Fibroblast of gingiva (primary cell): ENCODE measurements around the gene KLHL28.

Experiments
- DNase-seq: peaks from one replicate; pipeline ENCODE4 v3.0.0-alpha.2; 2011; ENCODE audit warnings: low read depth

KLHL28 gene, protein sequence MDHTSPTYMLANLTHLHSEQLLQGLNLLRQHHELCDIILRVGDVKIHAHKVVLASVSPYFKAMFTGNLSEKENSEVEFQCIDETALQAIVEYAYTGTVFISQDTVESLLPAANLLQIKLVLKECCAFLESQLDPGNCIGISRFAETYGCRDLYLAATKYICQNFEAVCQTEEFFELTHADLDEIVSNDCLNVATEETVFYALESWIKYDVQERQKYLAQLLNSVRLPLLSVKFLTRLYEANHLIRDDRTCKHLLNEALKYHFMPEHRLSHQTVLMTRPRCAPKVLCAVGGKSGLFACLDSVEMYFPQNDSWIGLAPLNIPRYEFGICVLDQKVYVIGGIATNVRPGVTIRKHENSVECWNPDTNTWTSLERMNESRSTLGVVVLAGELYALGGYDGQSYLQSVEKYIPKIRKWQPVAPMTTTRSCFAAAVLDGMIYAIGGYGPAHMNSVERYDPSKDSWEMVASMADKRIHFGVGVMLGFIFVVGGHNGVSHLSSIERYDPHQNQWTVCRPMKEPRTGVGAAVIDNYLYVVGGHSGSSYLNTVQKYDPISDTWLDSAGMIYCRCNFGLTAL

DNA sequence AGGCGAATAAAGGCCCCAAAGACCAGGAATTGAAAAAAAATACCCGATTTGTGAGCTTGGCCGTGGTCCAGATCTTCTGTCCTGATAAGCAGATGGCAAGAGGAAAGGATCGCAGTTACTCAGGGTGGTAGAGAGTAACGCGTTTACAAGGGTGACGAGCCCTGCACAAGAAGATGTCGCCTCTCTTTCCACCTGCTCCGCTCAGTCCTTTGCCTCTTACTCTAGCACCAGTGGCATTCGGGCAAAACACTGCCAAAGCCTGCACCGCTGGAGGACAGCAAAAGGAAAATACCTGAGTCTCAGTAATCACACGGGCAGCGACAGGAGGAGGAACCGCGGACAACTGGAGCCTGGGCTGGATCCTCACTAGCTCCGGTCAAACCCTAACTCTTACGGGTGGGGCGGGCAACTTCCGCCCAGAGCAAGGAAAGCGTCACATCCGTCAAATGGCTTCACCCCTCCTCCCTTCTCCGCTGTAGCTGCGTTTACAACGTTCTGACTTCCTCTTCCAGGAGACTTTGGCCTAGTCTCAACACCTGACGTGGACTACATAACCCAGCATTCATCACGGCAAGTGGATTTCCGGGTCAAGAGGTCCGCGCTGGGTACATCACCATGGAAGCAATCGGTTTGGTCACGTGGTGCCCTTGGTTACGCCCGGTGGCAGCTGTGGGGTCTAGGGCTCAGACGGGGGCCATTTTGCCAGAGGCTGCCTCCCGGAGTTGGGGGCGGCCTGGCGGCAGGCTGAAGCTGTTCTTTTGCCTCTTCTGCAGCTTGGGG lies at the start of gene KLHL28, which contains the start of gene TOGARAM1:
Gene KLHL28, minus strand, starts transcription at position 394 of the 780 bp plus-strand sequence. CDS start 16,019 bp downstream, outside the sequence.
Gene TOGARAM1, plus strand, starts transcription at position 637 of the 780 bp plus-strand sequence. CDS start 232 bp downstream, outside the sequence.
- DNase-seq, result peak; percentile 100

DNA sequence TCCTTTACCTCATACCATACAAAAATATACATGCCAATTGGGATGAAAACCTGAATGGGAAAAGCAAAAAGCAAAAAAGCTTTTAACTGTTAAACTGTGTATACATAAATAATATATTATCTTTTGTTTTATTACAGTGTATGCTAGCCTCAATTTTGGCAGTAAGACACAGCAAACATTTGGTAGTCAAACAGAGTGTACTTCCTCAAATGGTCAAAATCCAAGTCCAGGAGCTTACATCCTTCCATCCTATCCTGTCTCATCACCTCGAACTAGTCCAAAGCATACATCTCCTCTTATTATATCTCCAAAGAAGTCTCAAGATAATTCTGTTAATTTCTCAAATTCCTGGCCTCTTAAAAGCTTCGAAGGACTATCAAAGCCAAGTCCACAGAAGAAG lies 42.2 kb upstream of the KLHL28 start:
- DNase-seq, result no peak

DNA sequence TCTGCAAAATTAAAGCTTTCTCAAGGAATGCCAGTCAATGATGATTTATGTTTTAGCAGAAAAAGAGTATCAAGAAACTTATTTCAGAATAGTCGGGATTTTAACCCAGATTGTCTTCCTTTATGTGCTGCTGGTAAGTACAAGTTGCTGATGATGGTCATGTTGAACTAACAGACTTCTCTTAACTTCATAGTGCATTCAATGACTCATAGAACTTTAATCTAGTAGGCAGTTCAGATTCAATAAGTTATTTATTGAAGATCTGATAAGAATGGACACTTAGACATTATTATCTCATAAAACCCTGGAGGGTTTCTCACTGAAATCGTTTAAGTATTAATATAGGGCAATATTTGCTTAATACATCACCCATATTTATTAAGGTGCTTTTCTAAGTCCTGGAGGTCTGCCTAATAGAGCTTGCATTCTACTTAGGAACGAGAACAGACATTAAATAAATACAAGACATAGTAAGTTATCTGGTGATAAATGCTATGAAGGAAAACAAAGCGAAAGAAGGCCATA lies 34.1 kb upstream of the KLHL28 start:
- no peak for DNase-seq

DNA sequence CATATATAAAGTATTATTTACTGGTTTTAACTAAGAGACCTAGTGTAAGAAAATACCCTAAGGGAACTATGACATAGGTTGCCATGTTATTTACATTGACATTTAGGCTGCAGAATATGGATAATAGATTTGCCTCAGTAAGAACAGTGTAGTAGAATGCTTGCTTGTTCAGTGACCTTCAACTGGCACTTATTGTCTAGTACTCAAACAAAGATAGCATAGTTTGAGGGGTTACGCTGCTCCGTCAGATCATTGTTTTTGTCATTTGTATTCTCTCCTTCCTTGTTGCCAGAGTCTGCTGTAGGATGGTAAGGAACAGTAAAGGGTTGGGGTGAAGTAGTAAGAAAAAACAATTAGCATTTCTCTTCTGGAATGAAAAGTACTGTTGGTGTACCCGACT lies 33.4 kb upstream of the KLHL28 start:
- no peak for DNase-seq

DNA sequence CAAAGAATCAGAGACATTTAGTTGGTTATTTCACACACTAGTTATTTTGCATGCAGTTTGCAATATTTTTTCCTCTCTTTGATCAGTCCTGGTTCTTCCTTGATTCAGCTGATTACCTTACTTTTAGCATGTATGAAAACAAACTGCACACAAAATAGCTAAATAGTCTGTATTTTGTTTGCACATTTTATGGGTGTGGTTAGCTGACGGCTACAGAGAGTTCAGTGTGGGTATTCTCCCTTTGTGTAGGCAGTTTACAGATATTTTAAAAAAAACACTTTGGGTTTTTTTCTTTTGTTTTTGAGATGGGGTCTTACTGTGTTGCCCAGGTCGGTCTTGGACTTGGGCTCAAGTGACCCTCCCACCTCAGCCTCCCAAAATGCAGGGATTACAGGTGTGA lies 28.8 kb upstream of the KLHL28 start:
- DNase-seq, result no peak

DNA sequence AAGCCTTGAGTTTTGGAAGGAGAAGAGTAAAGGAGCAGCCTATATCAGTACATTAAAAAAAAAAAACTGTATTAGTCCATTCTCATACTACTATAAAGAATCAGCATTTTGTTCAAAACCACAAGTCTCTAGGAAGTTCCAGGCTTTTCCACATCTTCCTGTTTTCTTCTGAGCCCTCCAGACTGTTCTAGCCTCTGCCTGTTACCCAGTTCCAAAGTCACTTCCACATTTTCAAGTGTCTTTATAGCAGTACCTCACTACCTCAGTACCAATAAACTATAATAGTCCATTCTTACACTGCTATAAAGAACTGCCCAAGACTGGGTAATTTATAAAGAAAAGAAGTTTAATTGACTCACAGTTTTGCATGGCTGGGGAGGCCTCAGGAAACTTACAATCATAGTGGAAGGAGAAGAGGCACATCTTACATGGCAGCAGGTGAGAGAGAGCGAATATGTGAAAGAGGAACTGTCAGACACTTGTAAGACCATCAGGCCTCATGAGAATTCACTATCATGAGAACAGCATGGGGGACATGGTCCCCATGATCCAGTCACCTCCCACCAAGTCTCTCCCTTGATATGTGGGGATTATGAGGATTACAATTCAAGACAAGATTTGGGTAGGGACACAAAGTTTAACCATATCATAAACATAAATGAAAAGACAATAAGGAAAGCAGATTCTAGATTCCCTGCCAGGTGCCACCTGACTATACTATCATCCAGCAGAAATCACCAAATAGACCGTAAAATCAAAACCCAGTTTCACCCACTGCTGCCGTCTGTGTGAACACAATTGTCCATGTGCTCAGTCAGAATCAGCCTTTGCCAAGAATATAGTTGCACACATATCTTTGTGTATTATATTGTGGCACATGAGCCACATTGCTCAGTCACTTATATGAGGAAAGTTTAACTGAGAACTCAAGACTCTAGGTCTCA lies 28.0 kb upstream of the KLHL28 start:
- no peak for DNase-seq

DNA sequence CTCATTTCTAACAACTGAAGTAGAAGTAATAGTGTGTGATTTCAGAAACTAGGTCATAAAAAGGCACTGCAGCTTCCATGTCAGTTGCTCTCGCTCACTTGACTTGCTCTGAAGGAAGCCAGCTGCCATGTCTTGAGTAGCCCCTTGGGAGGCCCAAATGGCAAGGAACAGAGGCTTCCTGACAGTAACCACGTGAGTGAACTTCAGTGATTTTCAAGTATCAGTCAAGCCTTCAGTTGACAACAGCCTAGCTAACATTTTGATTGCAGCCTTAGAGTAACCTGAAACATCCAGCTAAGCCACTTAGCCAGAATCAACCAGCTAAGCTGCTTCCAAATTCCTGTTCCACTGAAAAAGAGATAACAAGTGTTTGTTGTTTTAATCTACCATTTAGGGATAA lies 26.9 kb upstream of the KLHL28 start:
- DNase-seq, result no peak

DNA sequence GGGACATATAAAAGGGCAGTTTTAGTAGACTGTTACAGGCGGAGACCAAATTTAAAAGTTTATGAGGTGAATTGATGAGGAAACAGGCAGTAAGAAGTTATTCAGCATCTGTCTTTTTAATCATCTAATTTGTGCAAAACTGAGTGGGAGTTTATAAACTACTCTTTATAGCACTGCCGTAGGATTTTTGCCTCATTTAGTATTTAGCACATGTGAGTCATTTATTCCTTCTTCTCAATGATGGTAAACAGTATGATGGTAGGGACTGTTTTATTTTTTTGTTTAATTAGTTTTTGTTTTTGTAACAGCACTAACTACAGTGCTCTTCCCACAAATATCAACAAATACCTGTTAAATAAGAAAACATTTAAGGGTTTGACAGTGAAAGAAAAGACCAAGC lies 20.8 kb upstream of the KLHL28 start:
- no peak for DNase-seq

DNA sequence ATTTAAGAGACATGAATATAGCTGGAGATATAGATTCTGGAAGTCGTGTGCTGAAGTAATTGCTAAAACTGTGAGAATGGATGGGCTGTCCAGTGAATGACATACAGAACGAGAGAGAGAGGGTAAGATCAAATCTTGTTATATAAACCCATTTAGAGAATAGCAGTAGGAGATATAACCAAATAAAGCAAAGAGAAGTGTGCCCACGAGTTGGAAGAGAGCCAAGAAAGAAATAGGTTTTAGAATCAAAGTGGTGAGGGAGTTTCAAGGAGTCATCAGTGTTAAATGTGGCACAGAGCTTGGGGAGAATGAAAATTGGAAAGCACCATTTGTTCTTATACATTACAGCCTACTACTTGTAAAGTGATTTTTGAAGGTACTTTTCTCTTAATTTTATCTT lies 19.5 kb upstream of the KLHL28 start:
- DNase-seq, result no peak

DNA sequence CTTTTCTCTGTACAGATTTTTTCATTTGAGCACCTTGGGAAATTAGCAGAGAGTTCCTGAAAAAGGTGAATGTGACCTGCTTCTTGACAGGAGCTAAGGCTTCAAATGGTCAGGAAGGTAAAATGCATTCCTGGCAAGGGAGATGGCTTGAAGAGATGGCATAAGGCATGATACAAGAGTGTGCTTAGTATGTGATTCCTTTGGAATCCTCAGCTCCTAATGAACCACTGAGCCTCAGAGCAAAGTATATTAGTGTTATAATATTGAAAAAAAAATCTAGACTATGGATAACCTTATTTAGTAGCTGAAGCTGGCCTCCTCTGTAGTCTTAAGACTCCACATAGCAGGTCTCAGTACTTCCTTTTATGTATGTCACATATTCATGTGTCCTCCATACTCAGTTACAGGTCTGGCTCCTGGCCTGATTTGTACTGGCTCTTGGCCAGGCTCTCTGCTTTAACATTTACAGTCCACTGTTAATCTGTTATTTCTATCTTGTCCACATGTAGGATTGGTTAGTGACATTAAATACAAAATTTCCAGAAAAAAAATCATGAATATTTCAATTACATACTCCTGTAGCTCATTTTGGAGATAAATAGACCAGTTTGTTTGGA lies 18.1 kb upstream of the KLHL28 start:
- DNase-seq, result peak; percentile 21

DNA sequence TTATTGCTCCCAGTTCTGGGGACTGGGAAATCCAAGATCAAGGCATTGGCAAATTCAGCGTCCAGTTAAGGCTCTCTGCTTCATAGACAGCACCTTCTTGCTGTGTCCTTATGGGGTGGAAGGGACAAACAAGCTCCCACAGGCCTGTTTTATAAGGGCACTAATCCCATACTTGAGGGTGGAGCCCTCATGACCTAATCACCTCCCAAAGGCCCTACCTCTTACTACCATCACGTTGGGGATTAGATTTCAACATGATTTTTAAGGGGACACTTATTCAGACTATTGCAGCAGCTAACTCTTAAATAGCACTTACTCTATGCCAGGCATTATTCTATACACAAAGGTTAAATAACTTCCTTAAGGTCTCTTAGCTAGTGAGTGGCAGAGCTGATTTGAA lies 17.5 kb upstream of the KLHL28 start:
- DNase-seq, result no peak

DNA sequence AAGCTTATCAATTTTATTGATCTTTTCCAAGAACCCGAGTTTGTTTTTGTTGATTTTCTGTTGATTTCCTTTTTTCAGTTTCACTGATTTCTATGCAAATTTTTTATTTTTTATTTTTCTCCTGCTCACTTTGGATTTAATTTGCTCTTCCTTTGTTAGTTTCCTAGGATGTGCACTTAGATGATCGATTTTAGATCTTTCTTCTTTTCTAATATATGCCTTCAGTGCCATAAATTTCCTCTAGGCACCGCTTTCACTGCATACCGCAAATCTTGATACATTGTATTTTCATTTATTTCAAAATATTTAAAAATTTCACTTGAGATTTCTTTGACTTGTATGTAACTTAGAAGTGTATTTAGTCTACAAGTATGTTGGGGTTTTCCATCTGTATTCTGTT lies 9.7 kb upstream of the KLHL28 start:
- DNase-seq, result no peak

DNA sequence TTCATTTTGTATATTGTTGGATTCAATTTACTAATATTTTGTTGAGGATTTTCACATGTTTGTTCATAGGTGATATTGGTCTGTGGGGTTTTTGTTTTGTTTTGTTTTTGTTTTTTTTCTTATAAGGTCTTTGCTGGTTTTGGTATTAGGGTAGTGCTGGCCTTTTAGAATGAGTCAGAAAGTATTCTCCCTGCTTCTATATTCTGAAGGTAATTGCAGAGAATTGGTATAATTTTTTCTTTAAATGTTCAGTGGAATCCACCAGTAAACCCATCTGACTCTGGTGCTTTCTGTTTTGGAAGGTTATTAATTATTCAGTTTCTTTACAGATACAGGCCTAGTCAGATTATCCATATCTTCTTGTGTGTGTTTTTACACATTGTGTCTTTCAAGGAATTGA lies 9.2 kb upstream of the KLHL28 start:
- DNase-seq, result no peak

DNA sequence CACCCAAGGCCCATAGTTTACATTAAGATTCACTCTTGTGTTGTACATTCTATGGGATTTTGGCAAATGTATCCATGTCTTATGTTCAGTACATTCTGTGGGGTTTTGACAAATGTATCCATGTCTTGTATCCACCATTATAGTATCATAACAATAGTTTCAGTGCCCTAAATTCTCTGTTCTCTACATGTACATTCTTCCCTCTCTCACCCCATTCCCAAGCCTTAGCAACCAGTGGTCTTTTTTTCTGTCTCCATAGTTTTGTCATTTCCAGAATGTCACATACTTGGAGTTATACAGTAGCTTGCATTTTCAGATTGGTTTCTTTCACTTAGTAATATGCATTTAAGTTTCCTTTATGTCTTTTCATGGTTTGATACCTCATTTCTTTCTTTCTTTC lies 7.0 kb upstream of the KLHL28 start:
- DNase-seq, result no peak

DNA sequence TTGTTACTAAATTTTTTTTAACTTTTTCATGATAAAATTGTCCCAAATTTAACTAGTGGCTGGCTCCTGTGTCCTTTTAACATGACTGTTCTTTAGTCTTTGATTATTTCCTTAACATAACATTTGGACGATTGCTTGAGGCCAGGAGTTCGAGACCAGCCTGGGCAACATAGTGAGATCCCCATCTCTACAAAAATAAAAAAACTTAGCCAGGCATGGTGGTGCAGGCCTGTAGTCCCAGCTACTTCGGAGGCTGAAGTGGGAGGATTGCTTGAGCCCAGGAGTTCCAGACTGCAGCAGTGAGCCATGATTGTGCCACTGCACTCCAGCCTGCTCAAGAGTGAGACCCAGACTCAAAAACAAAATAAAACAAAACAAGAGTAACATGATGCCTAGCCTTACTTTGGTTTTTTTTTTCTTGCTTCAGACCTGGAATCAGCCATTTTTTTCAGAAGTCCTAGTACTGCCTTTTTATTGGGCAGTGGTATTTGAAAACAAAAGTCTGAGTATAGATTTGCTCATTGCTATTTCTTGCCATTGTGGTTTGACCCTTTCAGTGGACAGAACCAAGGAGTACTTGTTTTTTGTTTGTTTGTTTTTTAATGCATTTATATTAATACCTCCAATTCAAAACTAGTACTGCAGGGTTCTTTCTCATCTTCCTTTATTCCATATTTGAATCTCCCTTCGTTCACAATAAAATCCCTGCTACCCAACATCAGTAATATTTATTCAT lies 5.0 kb upstream of the KLHL28 start:
- DNase-seq, result no peak

DNA sequence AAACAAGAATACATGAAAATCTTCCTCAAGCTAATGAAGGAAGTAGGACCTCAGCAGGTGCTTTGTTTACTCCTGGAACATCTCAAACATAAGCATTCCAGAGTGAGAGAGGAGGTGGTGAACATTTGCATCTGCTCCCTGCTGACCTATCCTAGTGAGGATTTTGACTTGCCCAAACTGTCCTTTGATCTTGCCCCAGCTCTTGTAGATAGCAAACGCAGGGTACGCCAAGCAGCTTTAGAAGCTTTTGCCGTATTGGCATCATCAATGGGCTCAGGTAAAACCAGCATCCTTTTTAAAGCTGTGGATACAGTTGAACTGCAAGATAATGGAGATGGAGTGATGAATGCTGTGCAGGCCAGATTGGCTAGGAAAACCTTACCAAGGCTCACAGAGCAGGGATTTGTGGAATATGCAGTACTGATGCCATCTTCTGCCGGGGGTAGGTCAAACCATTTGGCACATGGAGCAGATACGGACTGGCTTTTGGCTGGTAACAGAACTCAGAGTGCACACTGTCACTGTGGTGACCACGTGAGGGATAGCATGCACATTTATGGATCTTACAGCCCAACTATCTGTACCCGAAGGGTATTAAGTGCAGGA lies 2.1 kb upstream of the KLHL28 start:
- DNase-seq, result peak; percentile 33

DNA sequence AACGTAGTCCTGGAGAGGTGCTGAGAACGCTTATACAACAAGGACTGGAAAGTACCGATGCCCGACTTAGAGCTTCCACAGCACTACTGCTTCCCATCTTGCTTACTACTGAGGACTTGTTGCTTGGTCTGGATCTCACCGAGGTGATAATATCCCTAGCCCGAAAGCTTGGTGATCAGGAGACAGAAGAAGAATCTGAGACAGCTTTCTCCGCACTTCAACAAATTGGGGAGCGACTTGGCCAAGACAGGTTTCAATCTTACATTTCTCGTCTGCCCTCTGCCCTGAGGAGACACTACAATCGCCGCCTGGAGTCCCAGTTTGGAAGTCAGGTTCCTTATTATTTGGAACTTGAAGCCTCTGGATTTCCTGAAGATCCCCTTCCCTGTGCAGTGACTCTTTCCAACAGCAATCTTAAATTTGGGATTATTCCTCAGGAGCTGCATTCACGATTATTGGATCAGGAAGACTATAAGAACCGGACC lies 1.3 kb upstream of the KLHL28 start:
- DNase-seq, result no peak

DNA sequence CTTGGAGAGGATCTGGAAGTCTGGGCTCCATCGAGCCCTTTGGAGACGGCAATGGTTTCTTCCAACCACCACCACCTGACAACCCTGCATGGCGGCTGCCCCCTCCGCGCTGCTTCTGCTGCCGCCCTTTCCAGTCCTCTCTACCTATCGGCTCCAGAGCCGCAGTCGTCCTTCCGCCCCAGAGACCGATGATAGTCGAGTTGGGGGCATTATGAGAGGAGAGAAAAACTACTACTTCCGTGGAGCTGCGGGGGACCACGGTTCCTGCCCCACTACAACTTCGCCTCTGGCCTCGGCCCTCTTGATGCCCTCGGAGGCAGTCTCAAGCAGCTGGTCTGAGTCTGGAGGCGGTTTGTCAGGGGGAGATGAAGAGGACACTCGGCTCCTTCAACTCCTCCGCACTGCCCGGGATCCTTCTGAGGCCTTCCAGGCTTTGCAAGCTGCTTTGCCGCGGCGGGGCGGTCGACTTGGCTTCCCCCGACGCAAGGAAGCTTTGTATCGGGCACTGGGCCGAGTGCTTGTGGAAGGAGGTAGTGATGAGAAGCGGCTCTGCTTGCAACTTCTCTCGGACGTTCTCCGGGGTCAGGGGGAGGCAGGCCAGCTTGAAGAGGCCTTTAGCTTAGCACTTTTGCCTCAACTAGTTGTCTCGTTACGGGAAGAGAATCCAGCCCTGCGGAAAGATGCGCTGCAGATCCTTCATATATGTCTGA lies 742 bp upstream of the KLHL28 start:
- DNase-seq, result peak; percentile 50

DNA sequence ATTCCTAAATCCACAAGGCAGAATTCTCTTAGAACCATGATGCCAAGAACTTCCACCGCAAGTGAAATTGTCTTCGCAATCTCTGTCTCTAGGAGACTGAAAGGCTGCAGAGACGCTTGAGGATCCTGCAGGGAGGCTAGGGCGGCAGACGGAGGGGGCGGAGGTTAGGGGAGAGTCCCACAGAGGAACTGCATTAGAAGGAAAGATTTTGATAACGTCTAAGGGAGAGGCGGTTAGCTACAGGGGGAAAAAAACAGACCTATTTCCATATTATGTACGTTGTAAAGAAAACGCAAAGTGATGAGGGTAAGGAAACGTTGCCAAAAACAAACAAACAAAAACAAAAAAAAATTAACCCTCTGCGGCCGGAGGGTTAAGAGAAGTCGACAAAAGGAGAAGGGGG lies 595 bp downstream of the KLHL28 start:
- DNase-seq, result peak; percentile 71
